HEK293 (cell line): Measurements from ENCODE around the gene PRCC.

ENCODE experiments used
- CTCF ChIA-PET: fragments of 350-600 bp; formaldehyde crosslinking; extraction: SDS; loops from one replicate; lab custom pipeline; 2021; ENCODE audit warnings: antibody characterized with exemption; lab: Yijun Ruan, JAX
- POLR2A ChIA-PET: fragments of 300-600 bp; formaldehyde crosslinking; extraction: SDS; loops from one replicate; lab custom pipeline; 2020; ENCODE audit warnings: antibody characterized with exemption, inconsistent platforms; lab: Yijun Ruan, JAX
- H3K27ac ChIP-seq: fragments of 200-500 bp; sonication (Bioruptor generic); 2 replicates; pipeline ENCODE4 v1.5.1; 2014; ENCODE audit warnings: low read depth, low read length, control low read depth, inconsistent platforms; ENCODE audit errors: extremely low read depth
- H3K36me3 ChIP-seq, 2 experiments: fragments of 200-500 bp in 1 of 2; sonication (Bioruptor generic) in 1 of 2; 1 replicate in 1 of 2; 2 replicates in 1 of 2; pipeline ENCODE4 v1.5.1; 2014 to 2017; ENCODE audit warnings: inconsistent platforms in 2 of 2, low read length in 2 of 2; ENCODE audit not compliant: control insufficient read depth in 2 of 2, insufficient read depth in 1 of 2
- H3K4me1 ChIP-seq: fragments of 200-500 bp; sonication (Bioruptor generic); 2 replicates; pipeline ENCODE4 v1.5.1; 2014; ENCODE audit warnings: mild to moderate bottlenecking, low read length, inconsistent platforms; ENCODE audit not compliant: control insufficient read depth, insufficient read depth
- H3K4me3 ChIP-seq: 2 replicates; pipeline ENCODE4 v1.5.1; 2011; ENCODE audit warnings: low read depth, mild to moderate bottlenecking, control low read depth, low read length, moderate library complexity
- H3K9me3 ChIP-seq: fragments of 200-500 bp; sonication (Bioruptor generic); 2 replicates; pipeline ENCODE4 v1.5.1; 2014; ENCODE audit warnings: low read depth, low read length, inconsistent platforms; ENCODE audit not compliant: control insufficient read depth, insufficient read depth
- PRDM1 ChIP-seq: fragments of 450-650 bp; formaldehyde crosslinking; IDR thresholded peaks from 2 replicates; pipeline ENCODE4; 2016; ENCODE audit warnings: missing biosample characterization, missing genetic modification characterization
- SP3 ChIP-seq: fragments of 450-650 bp; formaldehyde crosslinking; IDR thresholded peaks from 2 replicates; pipeline ENCODE4 v1.5.1; 2016; ENCODE audit warnings: missing biosample characterization, missing genetic modification characterization
- SP7 ChIP-seq: fragments of 450-650 bp; formaldehyde crosslinking; IDR thresholded peaks from 2 replicates; pipeline ENCODE4 v1.5.1; 2016; ENCODE audit warnings: missing biosample characterization, missing genetic modification characterization
- TCF7L2 ChIP-seq: IDR thresholded peaks from 2 replicates; pipeline ENCODE4 v1.6.1; 2011; ENCODE audit warnings: low read depth, mild to moderate bottlenecking, inconsistent platforms, low read length, moderate library complexity, borderline replicate concordance
- YY1 ChIP-seq: fragments of 450-650 bp; formaldehyde crosslinking; IDR thresholded peaks from 2 replicates; pipeline ENCODE4 v1.5.1; 2018; ENCODE audit warnings: missing biosample characterization, missing genetic modification characterization
- ZBTB1 ChIP-seq: fragments of 450-650 bp; formaldehyde crosslinking; IDR thresholded peaks from 2 replicates; pipeline ENCODE4 v1.5.1; 2016; ENCODE audit warnings: missing biosample characterization, missing genetic modification characterization
- ZBTB48 ChIP-seq: fragments of 450-650 bp; formaldehyde crosslinking; IDR thresholded peaks from 2 replicates; pipeline ENCODE4 v1.5.1; 2016; ENCODE audit warnings: missing biosample characterization, missing genetic modification characterization
- ZBTB8A ChIP-seq: fragments of 450-650 bp; formaldehyde crosslinking; IDR thresholded peaks from 2 replicates; pipeline ENCODE4 v1.5.1; 2016; ENCODE audit warnings: missing biosample characterization, missing genetic modification characterization
- ZFHX2 ChIP-seq: fragments of 450-650 bp; formaldehyde crosslinking; conservative IDR thresholded peaks from 2 replicates; pipeline ENCODE4 v1.5.1; 2016; ENCODE audit warnings: missing biosample characterization, missing genetic modification characterization
- ZFP69B ChIP-seq: fragments of 450-650 bp; formaldehyde crosslinking; IDR thresholded peaks from 2 replicates; pipeline ENCODE4 v1.5.1; 2016; ENCODE audit warnings: missing biosample characterization, missing genetic modification characterization
- ZNF10 ChIP-seq: fragments of 450-650 bp; formaldehyde crosslinking; IDR thresholded peaks from 2 replicates; pipeline ENCODE4 v1.5.1; 2017; ENCODE audit warnings: missing biosample characterization, missing genetic modification characterization
- ZNF138 ChIP-seq: fragments of 450-650 bp; formaldehyde crosslinking; IDR thresholded peaks from 2 replicates; pipeline ENCODE4 v1.5.1; 2016; ENCODE audit warnings: missing biosample characterization, missing genetic modification characterization, borderline replicate concordance
- ZNF239 ChIP-seq: fragments of 450-650 bp; formaldehyde crosslinking; IDR thresholded peaks from 2 replicates; pipeline ENCODE4 v1.5.1; 2016; ENCODE audit warnings: missing biosample characterization, missing genetic modification characterization
- ZNF366 ChIP-seq: fragments of 450-650 bp; formaldehyde crosslinking; conservative IDR thresholded peaks from 2 replicates; pipeline ENCODE4 v1.5.1; 2016; ENCODE audit warnings: missing biosample characterization, missing genetic modification characterization
- ZNF423 ChIP-seq: fragments of 450-650 bp; formaldehyde crosslinking; IDR thresholded peaks from 2 replicates; pipeline ENCODE4 v1.5.1; 2016; ENCODE audit warnings: missing biosample characterization, missing genetic modification characterization
- ZNF433 ChIP-seq: fragments of 450-650 bp; formaldehyde crosslinking; IDR thresholded peaks from 2 replicates; pipeline ENCODE4 v1.5.1; 2016; ENCODE audit warnings: missing biosample characterization, missing genetic modification characterization, low read depth
- ZNF529 ChIP-seq: fragments of 450-650 bp; formaldehyde crosslinking; IDR thresholded peaks from 2 replicates; pipeline ENCODE4 v1.5.1; 2017; ENCODE audit warnings: missing genetic modification characterization, missing biosample characterization; ENCODE audit not compliant: insufficient replicate concordance
- ZNF544 ChIP-seq: fragments of 450-650 bp; formaldehyde crosslinking; IDR thresholded peaks from 2 replicates; pipeline ENCODE4 v1.5.0; 2017; ENCODE audit warnings: missing biosample characterization, missing genetic modification characterization
- ZNF660 ChIP-seq: fragments of 450-650 bp; IDR thresholded peaks from 2 replicates; pipeline ENCODE4 v1.5.1; 2018; ENCODE audit warnings: missing biosample characterization, mild to moderate bottlenecking, missing genetic modification characterization
- ZNF747 ChIP-seq: fragments of 450-650 bp; formaldehyde crosslinking; IDR thresholded peaks from 2 replicates; pipeline ENCODE4 v1.5.1; 2016; ENCODE audit warnings: missing biosample characterization, missing genetic modification characterization
- ZNF843 ChIP-seq: fragments of 450-650 bp; formaldehyde crosslinking; IDR thresholded peaks from 2 replicates; pipeline ENCODE4 v1.5.1; 2016; ENCODE audit warnings: missing biosample characterization, missing genetic modification characterization
- ZSCAN16 ChIP-seq: fragments of 450-650 bp; formaldehyde crosslinking; IDR thresholded peaks from 2 replicates; pipeline ENCODE4 v1.5.1; 2016; ENCODE audit warnings: missing biosample characterization, missing genetic modification characterization
- ZSCAN23 ChIP-seq: fragments of 450-650 bp; formaldehyde crosslinking; IDR thresholded peaks from 2 replicates; pipeline ENCODE4 v1.5.1; 2016; ENCODE audit warnings: missing biosample characterization, missing genetic modification characterization
- TF ChIP-seq, protein P1 (sequence below): fragments of 450-650 bp; formaldehyde crosslinking; conservative IDR thresholded peaks from 2 replicates; pipeline ENCODE4 v1.5.1; 2016; ENCODE audit warnings: low read depth, missing biosample characterization, missing genetic modification characterization
- TF ChIP-seq, protein P2 (sequence below): sonication (generic); formaldehyde crosslinking; IDR thresholded peaks from 2 replicates; pipeline ENCODE4 v1.8.1; 2022; ENCODE audit warnings: mild to moderate bottlenecking, moderate library complexity, missing genetic modification reagents
- TF ChIP-seq, protein P3 (sequence below): fragments of 450-650 bp; formaldehyde crosslinking; IDR thresholded peaks from 2 replicates; pipeline ENCODE4 v1.5.1; 2016; ENCODE audit warnings: missing biosample characterization, missing genetic modification characterization
- TF ChIP-seq, protein P4 (sequence below): fragments of 450-650 bp; formaldehyde crosslinking; IDR thresholded peaks from 2 replicates; pipeline ENCODE4 v1.5.1; 2016; ENCODE audit warnings: missing biosample characterization, missing genetic modification characterization, low read depth

Gene PRCC

DNA sequence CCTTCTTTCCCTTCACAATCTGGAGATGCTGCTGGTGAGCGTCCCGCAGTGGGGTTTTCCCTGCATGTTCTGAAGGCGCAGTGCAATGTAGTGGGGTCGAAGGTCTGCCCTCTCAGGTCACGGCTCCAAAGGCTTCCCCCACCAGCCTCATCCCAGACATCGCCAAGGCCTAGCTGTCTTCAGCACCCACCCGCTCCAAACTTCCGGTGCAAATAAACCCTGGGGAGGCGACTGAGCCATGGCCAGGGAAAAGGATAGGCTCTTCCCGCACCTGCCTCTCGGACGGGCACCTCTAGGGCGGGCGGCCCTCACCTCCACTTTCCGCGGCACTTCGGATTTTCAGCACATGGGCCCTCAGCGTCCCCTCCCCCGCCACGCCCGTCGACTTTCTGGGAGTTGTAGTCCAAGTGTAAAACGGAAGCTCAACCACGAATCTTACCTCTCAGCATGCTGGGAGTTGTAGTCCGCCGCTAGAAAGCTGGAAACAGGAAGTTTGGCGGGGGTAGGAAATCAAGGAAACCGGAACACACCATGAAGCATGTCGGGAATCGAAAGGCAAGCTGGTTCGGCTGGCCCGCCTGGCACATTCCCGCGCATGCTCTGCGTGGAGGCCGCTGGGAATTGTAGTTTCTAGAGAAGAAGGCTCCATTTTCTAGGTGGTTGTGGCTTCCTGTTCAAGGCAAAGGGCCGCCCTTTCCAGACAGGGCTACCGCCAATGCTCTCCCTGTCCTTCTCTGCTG is 26.4 kb upstream of the PRCC start, which contains the start of gene MRPL24 (continued):
- TF ChIP-seq, protein P1, sequence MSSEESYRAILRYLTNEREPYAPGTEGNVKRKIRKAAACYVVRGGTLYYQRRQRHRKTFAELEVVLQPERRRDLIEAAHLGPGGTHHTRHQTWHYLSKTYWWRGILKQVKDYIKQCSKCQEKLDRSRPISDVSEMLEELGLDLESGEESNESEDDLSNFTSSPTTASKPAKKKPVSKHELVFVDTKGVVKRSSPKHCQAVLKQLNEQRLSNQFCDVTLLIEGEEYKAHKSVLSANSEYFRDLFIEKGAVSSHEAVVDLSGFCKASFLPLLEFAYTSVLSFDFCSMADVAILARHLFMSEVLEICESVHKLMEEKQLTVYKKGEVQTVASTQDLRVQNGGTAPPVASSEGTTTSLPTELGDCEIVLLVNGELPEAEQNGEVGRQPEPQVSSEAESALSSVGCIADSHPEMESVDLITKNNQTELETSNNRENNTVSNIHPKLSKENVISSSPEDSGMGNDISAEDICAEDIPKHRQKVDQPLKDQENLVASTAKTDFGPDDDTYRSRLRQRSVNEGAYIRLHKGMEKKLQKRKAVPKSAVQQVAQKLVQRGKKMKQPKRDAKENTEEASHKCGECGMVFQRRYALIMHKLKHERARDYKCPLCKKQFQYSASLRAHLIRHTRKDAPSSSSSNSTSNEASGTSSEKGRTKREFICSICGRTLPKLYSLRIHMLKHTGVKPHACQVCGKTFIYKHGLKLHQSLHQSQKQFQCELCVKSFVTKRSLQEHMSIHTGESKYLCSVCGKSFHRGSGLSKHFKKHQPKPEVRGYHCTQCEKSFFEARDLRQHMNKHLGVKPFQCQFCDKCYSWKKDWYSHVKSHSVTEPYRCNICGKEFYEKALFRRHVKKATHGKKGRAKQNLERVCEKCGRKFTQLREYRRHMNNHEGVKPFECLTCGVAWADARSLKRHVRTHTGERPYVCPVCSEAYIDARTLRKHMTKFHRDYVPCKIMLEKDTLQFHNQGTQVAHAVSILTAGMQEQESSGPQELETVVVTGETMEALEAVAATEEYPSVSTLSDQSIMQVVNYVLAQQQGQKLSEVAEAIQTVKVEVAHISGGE (tag by site-specific recombination) = peak; percentile 98
- TF ChIP-seq ZNF843 (0 out of 2 replicates have a peak, but pooled peaks have one; percentile 19), SP3 (peak; percentile 99), ZNF138 (no peak), TCF7L2 (no peak), ZNF544 (tag by site-specific recombination) (no peak), ZNF423 (tag by site-specific recombination) (no peak; the same call in 1 of the 2 replicates), ZNF529 (tag by site-specific recombination) (no peak), ZNF747 (tag by site-specific recombination) (no peak), ZNF239 (tag by site-specific recombination) (no peak), ZBTB48 (tag by site-specific recombination) (peak; percentile 75; the same call in 1 of the 2 replicates), ZSCAN23 (tag by site-specific recombination) (no peak), ZSCAN16 (no peak), SP7 (peak; percentile 79; the same call in 1 of the 2 replicates), ZFP69B (tag by site-specific recombination) (peak; percentile 72)
- TF ChIP-seq, protein P2, sequence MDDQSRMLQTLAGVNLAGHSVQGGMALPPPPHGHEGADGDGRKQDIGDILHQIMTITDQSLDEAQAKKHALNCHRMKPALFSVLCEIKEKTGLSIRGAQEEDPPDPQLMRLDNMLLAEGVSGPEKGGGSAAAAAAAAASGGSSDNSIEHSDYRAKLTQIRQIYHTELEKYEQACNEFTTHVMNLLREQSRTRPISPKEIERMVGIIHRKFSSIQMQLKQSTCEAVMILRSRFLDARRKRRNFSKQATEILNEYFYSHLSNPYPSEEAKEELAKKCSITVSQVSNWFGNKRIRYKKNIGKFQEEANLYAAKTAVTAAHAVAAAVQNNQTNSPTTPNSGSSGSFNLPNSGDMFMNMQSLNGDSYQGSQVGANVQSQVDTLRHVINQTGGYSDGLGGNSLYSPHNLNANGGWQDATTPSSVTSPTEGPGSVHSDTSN (CRISPR knock-in tag) = no peak
- TF ChIP-seq, all 188 proteins: peak for 67

DNA sequence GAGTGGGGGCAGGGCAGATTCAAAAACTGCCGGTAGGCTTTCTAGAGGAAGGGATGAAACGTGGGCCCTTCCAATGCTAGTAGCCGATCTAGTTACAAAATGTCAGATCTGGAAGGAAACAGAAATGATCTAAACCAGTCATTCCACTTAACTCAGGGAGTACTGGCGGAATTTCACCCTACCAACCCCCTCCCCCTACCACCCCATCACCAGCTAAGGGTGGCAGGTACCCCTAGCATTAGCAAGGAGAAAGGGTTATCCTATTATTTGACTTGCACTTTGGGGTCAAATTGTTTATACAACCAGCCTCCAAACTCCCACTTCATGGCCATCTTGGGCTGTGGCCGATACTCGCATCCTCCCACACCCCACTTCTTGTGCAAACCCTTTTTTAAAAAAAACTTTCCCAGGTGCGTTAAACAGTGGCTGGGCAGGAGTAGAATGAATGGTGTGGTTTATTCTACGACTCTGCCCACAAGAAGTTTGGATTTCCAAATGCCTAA is 25.8 kb upstream of the PRCC start:
- ChIA-PET POLR2A (interaction anchor here (0.7 to 3.1 kb wide), 13 partner anchors 8 to 626 kb away, joined by 3 to 110 read pairs (median 4); partner anchors contain the start of genes HDGF, ISG20L2, METTL25B and PRCC), CTCF (interaction anchor here (0.7 to 3.5 kb wide), 6 partner anchors 13 to 52 kb away, joined by 3 to 28 read pairs (median 4); partner anchors contain the start of genes ISG20L2 and METTL25B)
- Histone ChIP-seq H3K4me1 (no peaks in the 10 kb centered on the region; the same call in 1 of the 2 replicates), H3K9me3 (no peaks in the 10 kb centered on the region), H3K36me3 (peaks cover 0 to 69% of the 10 kb centered on the region in 2 experiments; a peak in 1 of 3 replicates), H3K4me3 (peak overlapping the region; percentile 8; the same call in 1 of the 2 replicates), H3K27ac (peak overlapping the region; percentile 6; the same call in 1 of the 2 replicates)
- no peak for TF ChIP-seq YY1 (tag by site-specific recombination)
- TF ChIP-seq, protein P3, sequence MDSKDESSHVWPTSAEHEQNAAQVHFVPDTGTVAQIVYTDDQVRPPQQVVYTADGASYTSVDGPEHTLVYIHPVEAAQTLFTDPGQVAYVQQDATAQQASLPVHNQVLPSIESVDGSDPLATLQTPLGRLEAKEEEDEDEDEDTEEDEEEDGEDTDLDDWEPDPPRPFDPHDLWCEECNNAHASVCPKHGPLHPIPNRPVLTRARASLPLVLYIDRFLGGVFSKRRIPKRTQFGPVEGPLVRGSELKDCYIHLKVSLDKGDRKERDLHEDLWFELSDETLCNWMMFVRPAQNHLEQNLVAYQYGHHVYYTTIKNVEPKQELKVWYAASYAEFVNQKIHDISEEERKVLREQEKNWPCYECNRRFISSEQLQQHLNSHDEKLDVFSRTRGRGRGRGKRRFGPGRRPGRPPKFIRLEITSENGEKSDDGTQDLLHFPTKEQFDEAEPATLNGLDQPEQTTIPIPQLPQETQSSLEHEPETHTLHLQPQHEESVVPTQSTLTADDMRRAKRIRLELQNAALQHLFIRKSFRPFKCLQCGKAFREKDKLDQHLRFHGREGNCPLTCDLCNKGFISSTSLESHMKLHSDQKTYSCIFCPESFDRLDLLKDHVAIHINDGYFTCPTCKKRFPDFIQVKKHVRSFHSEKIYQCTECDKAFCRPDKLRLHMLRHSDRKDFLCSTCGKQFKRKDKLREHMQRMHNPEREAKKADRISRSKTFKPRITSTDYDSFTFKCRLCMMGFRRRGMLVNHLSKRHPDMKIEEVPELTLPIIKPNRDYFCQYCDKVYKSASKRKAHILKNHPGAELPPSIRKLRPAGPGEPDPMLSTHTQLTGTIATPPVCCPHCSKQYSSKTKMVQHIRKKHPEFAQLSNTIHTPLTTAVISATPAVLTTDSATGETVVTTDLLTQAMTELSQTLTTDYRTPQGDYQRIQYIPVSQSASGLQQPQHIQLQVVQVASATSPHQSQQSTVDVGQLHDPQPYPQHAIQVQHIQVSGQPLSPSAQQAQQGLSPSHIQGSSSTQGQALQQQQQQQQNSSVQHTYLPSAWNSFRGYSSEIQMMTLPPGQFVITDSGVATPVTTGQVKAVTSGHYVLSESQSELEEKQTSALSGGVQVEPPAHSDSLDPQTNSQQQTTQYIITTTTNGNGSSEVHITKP (tag by site-specific recombination) = peak; percentile 66
- TF ChIP-seq, protein P4, sequence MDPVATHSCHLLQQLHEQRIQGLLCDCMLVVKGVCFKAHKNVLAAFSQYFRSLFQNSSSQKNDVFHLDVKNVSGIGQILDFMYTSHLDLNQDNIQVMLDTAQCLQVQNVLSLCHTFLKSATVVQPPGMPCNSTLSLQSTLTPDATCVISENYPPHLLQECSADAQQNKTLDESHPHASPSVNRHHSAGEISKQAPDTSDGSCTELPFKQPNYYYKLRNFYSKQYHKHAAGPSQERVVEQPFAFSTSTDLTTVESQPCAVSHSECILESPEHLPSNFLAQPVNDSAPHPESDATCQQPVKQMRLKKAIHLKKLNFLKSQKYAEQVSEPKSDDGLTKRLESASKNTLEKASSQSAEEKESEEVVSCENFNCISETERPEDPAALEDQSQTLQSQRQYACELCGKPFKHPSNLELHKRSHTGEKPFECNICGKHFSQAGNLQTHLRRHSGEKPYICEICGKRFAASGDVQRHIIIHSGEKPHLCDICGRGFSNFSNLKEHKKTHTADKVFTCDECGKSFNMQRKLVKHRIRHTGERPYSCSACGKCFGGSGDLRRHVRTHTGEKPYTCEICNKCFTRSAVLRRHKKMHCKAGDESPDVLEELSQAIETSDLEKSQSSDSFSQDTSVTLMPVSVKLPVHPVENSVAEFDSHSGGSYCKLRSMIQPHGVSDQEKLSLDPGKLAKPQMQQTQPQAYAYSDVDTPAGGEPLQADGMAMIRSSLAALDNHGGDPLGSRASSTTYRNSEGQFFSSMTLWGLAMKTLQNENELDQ (tag by site-specific recombination) = no peak
- no peak for TF ChIP-seq ZBTB8A (tag by site-specific recombination)
- peak; percentile 78 for TF ChIP-seq ZFHX2
- no peak for TF ChIP-seq ZNF433
- peak; percentile 38; the same call in 1 of the 2 replicates for TF ChIP-seq ZNF10 (tag by site-specific recombination)
- TF ChIP-seq ZBTB1 (tag by site-specific recombination) = no peak
- TF ChIP-seq ZNF366 (tag by site-specific recombination) = peak; percentile 53; the same call in 1 of the 2 replicates
- TF ChIP-seq ZNF660 = 0 out of 2 replicates have a peak, but pooled peaks have one; percentile 31
- peak; percentile 31; the same call in 1 of the 2 replicates for TF ChIP-seq PRDM1 (tag by site-specific recombination)
